Measurements from ENCODE around the gene CISD3. TPM values are rescaled to one million over a fixed set of nuclear protein-coding genes. Genes with fewer than 3 reads are reported as not detected.

The CISD3 gene
- total RNA-seq, 6 experiments from 2014 or later, result 34.2 to 88.1 (median 55.1) TPM

GRCh38 chr17:38749223-38750043 lies 19.3 kb downstream of the CISD3 start:
- intact Hi-C loops (cut with DNase I), result no loop called here
- WGBS (ENCODE audit: insufficient coverage, low coverage, low lambda C conversion rate, missing lambda C conversion rate), result 0% methylated on average over 24 of the region's 79 CpGs
- peaks cover 0 to 50% (median 9%) of the 10 kb centered on the region in 4 donors for H3K4me1 ChIP-seq

GRCh38 chr17:38750044-38750311 lies 19.8 kb downstream of the CISD3 start:
- peaks cover 0 to 8% (median 0%) of the 10 kb centered on the region in 4 donors for H3K36me3 ChIP-seq
- no CpG with 5 or more reads among the region's 12 CpGs for WGBS (ENCODE audit: insufficient coverage, low coverage, low lambda C conversion rate, missing lambda C conversion rate)
- no peak for ATAC-seq
- H3K27me3 ChIP-seq, result no peaks in the 10 kb centered on the region
- H3K4me3 ChIP-seq, result peak overlapping the region; percentile 46 to 59 (median 50)
- DNase-seq, result no peak
- no peaks in the 10 kb centered on the region for H3K9me3 ChIP-seq
- intact Hi-C loops (cut with DNase I), result no loop called here
- peak overlapping the region; percentile 33 to 88 (median 49) for H3K27ac ChIP-seq
- TF ChIP-seq CTCF (IDR thresholded peaks at IDR 0.05) (no peak), POLR2A (IDR thresholded peaks at IDR 0.05) (no peak)
- peaks cover 0 to 50% (median 9%) of the 10 kb centered on the region in 4 donors for H3K4me1 ChIP-seq

More at GRCh38 chr17:38749223-38750043, 19.3 kb downstream of the CISD3 start:
- H3K36me3 ChIP-seq, result peaks cover 0 to 2% (median 0%) of the 10 kb centered on the region in 4 donors
- peak; percentile 41 to 64 (median 58) for ATAC-seq
- DNase-seq, result peak; percentile 89 to 91 (median 90)
- H3K4me3 ChIP-seq, result peak overlapping the region; percentile 46 to 59 (median 50)
- peak overlapping the region; percentile 49 to 88 (median 59) for H3K27ac ChIP-seq
- H3K27me3 ChIP-seq, result no peaks in the 10 kb centered on the region
- TF ChIP-seq POLR2A (IDR thresholded peaks at IDR 0.05) (peak; percentile 70), CTCF (IDR thresholded peaks at IDR 0.05) (no peak)
- H3K9me3 ChIP-seq, result no peaks in the 10 kb centered on the region

- ATAC-seq, result no peak
- H3K36me3 ChIP-seq, result peaks cover 0 to 8% (median 0%) of the 10 kb centered on the region in 4 donors
- peak overlapping the region; percentile 33 to 88 (median 49) for H3K27ac ChIP-seq
- H3K27me3 ChIP-seq, result no peaks in the 10 kb centered on the region
- H3K9me3 ChIP-seq, result no peaks in the 10 kb centered on the region
- 35% methylated on average over 15 of the region's 28 CpGs for WGBS (ENCODE audit: insufficient coverage, low coverage, low lambda C conversion rate, missing lambda C conversion rate)
- peak overlapping the region in 2 of 3 donors; percentile 50 to 59 for H3K4me3 ChIP-seq
- no peak for TF ChIP-seq POLR2A (IDR thresholded peaks at IDR 0.05)
- TF ChIP-seq CTCF (IDR thresholded peaks at IDR 0.05), result no peak
- intact Hi-C loops (cut with DNase I), result no loop called here
- peaks cover 0 to 50% (median 9%) of the 10 kb centered on the region in 4 donors for H3K4me1 ChIP-seq
- DNase-seq, result no peak
Measured at GRCh38 chr17:38750312-38751121, 20.4 kb downstream of the CISD3 start.

GRCh38 chr17:38751144-38751807 lies 21.1 kb downstream of the CISD3 start:
- H3K27ac ChIP-seq, result peak overlapping the region in 1 of 3 donors; percentile 52
- WGBS (ENCODE audit: insufficient coverage, low coverage, low lambda C conversion rate, missing lambda C conversion rate), result 2% methylated on average over 10 of the region's 10 CpGs
- ATAC-seq (no peak), DNase-seq (no peak)
- TF ChIP-seq CTCF (IDR thresholded peaks at IDR 0.05) (no peak), POLR2A (IDR thresholded peaks at IDR 0.05) (no peak)
- H3K4me3 ChIP-seq, result peak overlapping the region in 1 of 3 donors; percentile 99
- H3K27me3 ChIP-seq, result no peaks in the 10 kb centered on the region
- peaks cover 0 to 15% (median 5%) of the 10 kb centered on the region in 4 donors for H3K36me3 ChIP-seq
- intact Hi-C loops (cut with DNase I), result no loop called here
- H3K9me3 ChIP-seq, result no peaks in the 10 kb centered on the region
- peaks cover 0 to 50% (median 9%) of the 10 kb centered on the region in 4 donors for H3K4me1 ChIP-seq
